Panc1 (cell line): ENCODE results near the gene SLC22A17.

Source experiments
- POLR2AphosphoS5 ChIP-seq: IDR thresholded peaks from 2 replicates; pipeline ENCODE4 v1.6.1; 2012; ENCODE audit warnings: mild to moderate bottlenecking, low read depth, low read length, moderate library complexity
- REST ChIP-seq, 2 experiments: IDR thresholded peaks; 2 replicates each; pipeline ENCODE4 v1.6.1; 2011 to 2012; ENCODE audit warnings: low read depth in 2 of 2, control low read depth in 1 of 2, low read length in 1 of 2, mild to moderate bottlenecking in 1 of 2, moderate library complexity in 1 of 2; ENCODE audit not compliant: insufficient read depth in 1 of 2
- SIN3A ChIP-seq: IDR thresholded peaks from 2 replicates; pipeline ENCODE4 v1.6.1; 2012; ENCODE audit warnings: low read depth, mild to moderate bottlenecking, low read length, moderate library complexity, borderline replicate concordance; ENCODE audit not compliant: insufficient read depth
- TCF7L2 ChIP-seq: IDR thresholded peaks from 2 replicates; pipeline ENCODE4 v1.6.1; 2011; ENCODE audit warnings: mild to moderate bottlenecking, low read depth, low read length, inconsistent platforms
- TF ChIP-seq, protein P1 (sequence below): fragments of 450-650 bp; IDR thresholded peaks from 2 replicates; pipeline ENCODE4 v1.5.1; 2017; ENCODE audit warnings: mild to moderate bottlenecking

GRCh38 chr14:23358553-23359166, 6.0 kb upstream of the SLC22A17 start:
- TF ChIP-seq REST (IDR thresholded peaks at IDR 0.05; ENCODE audit: insufficient read depth in 1 of 2, low read depth in 2 of 2, low read length in 1 of 2) (no peak), POLR2AphosphoS5 (no peak), TCF7L2 (no peak), SIN3A (no peak)
- TF ChIP-seq, protein P1, sequence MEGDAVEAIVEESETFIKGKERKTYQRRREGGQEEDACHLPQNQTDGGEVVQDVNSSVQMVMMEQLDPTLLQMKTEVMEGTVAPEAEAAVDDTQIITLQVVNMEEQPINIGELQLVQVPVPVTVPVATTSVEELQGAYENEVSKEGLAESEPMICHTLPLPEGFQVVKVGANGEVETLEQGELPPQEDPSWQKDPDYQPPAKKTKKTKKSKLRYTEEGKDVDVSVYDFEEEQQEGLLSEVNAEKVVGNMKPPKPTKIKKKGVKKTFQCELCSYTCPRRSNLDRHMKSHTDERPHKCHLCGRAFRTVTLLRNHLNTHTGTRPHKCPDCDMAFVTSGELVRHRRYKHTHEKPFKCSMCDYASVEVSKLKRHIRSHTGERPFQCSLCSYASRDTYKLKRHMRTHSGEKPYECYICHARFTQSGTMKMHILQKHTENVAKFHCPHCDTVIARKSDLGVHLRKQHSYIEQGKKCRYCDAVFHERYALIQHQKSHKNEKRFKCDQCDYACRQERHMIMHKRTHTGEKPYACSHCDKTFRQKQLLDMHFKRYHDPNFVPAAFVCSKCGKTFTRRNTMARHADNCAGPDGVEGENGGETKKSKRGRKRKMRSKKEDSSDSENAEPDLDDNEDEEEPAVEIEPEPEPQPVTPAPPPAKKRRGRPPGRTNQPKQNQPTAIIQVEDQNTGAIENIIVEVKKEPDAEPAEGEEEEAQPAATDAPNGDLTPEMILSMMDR, result no peak
